Hepatocyte (in vitro differentiated cells): ENCODE data around the gene OR7A17.

ENCODE experiments used
- CTCF ChIP-seq: fragments of 200-600 bp; sonication (generic); IDR thresholded peaks from 2 replicates; pipeline ENCODE4 v1.5.1; 2016; ENCODE audit warnings: antibody characterized with exemption, mild to moderate bottlenecking; ENCODE audit not compliant: poor library complexity
- EZH2 ChIP-seq: fragments of 200-600 bp; sonication (generic); IDR thresholded peaks from 2 replicates; pipeline ENCODE4 v1.6.1; 2016; ENCODE audit warnings: antibody characterized with exemption, mild to moderate bottlenecking, borderline replicate concordance
- EZH2phosphoT487 ChIP-seq: fragments of 200-600 bp; sonication (generic); IDR thresholded peaks from one replicate; pipeline ENCODE4 v1.6.1; 2018; ENCODE audit warnings: antibody characterized with exemption, mild to moderate bottlenecking, low read depth, moderate library complexity; ENCODE audit not compliant: unreplicated experiment, severe bottlenecking

- TF ChIP-seq EZH2 (no peak), CTCF (no peak), EZH2phosphoT487 (no peak)
These were observed 42.4 kb downstream of the OR7A17 start for GRCh38 chr19:14843578-14843977.
